ENCODE data around the gene PPIF. TPM values are rescaled to one million over a fixed set of nuclear protein-coding genes. Genes with fewer than 3 reads are reported as not detected.

Gene PPIF
- total RNA-seq, 1 experiment from 2014 or later = 133 TPM

GRCh38 chr10:79399223-79399831, 52.1 kb downstream of the PPIF start:
- intact Hi-C loops (cut with micrococcal nuclease; ENCODE audit: unreplicated experiment) = no loop called here
- TF ChIP-seq, protein P1, sequence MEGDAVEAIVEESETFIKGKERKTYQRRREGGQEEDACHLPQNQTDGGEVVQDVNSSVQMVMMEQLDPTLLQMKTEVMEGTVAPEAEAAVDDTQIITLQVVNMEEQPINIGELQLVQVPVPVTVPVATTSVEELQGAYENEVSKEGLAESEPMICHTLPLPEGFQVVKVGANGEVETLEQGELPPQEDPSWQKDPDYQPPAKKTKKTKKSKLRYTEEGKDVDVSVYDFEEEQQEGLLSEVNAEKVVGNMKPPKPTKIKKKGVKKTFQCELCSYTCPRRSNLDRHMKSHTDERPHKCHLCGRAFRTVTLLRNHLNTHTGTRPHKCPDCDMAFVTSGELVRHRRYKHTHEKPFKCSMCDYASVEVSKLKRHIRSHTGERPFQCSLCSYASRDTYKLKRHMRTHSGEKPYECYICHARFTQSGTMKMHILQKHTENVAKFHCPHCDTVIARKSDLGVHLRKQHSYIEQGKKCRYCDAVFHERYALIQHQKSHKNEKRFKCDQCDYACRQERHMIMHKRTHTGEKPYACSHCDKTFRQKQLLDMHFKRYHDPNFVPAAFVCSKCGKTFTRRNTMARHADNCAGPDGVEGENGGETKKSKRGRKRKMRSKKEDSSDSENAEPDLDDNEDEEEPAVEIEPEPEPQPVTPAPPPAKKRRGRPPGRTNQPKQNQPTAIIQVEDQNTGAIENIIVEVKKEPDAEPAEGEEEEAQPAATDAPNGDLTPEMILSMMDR (IDR thresholded peaks at IDR 0.05; ENCODE audit: insufficient read depth in 1 of 2, low read depth in 1 of 2, low read length in 1 of 2, severe bottlenecking in 1 of 2, unreplicated experiment in 1 of 2) = no peak
- H3K27ac Mint-ChIP-seq (ENCODE audit: unreplicated experiment) = peak overlapping the region; percentile 84
- no peaks in the 10 kb centered on the region for H3K36me3 ChIP-seq (ENCODE audit: control insufficient read depth, insufficient read depth, low read length)
- ChIA-PET POLR2A (no interaction called here), CTCF (interaction anchor here (1.1 kb wide), 1 partner anchor 53 kb away, joined by 3 read pairs; no protein-coding TSS in a partner anchor)
- no peaks in the 10 kb centered on the region for H3K9me3 ChIP-seq
- no peaks in the 10 kb centered on the region for H3K27me3 Mint-ChIP-seq (ENCODE audit: insufficient read depth, unreplicated experiment)
- no TSS peak for BruUV-seq (replicated peaks)
- H3K4me1 ChIP-seq = no peaks in the 10 kb centered on the region
- no peaks in the 10 kb centered on the region for H3K9me3 Mint-ChIP-seq (ENCODE audit: unreplicated experiment)
- H3K36me3 Mint-ChIP-seq (ENCODE audit: insufficient read depth, unreplicated experiment) = no peaks in the 10 kb centered on the region
- H3K4me1 Mint-ChIP-seq (ENCODE audit: low read depth, unreplicated experiment) = peaks cover 20% of the 10 kb centered on the region
- no peaks in the 10 kb centered on the region for H3K27me3 ChIP-seq (replicated peaks; ENCODE audit: control insufficient read depth, insufficient read depth, low read length)
- H3K4me3 ChIP-seq (ENCODE audit: low read depth, low read length) = no peak overlapping the region
- no peak for DNase-seq
- H3K4me3 Mint-ChIP-seq (ENCODE audit: unreplicated experiment) = no peak overlapping the region

- no peaks in the 10 kb centered on the region for H3K36me3 Mint-ChIP-seq (ENCODE audit: insufficient read depth, unreplicated experiment)
- no peak overlapping the region for H3K4me3 Mint-ChIP-seq (ENCODE audit: unreplicated experiment)
- Histone ChIP-seq H3K36me3 (ENCODE audit: control insufficient read depth, insufficient read depth, low read length) (no peaks in the 10 kb centered on the region), H3K27me3 (replicated peaks; ENCODE audit: control insufficient read depth, insufficient read depth, low read length) (no peaks in the 10 kb centered on the region), H3K9me3 (no peaks in the 10 kb centered on the region), H3K4me1 (no peaks in the 10 kb centered on the region), H3K4me3 (ENCODE audit: low read depth, low read length) (no peak overlapping the region)
- no peaks in the 10 kb centered on the region for H3K27me3 Mint-ChIP-seq (ENCODE audit: insufficient read depth, unreplicated experiment)
- ChIA-PET CTCF (interaction anchor here (0.6 to 1.1 kb wide), 3 partner anchors 8 to 87 kb away, joined by 3 read pairs; no protein-coding TSS in a partner anchor), POLR2A (no interaction called here)
- no TSS peak for BruUV-seq (replicated peaks)
- peak in 1 of 2 experiments; percentile 74 for DNase-seq
- TF ChIP-seq, protein P1 (IDR thresholded peaks at IDR 0.05; ENCODE audit: insufficient read depth in 1 of 2, low read depth in 1 of 2, low read length in 1 of 2, severe bottlenecking in 1 of 2, unreplicated experiment in 1 of 2) = peak; percentile 68 to 75
- no peak overlapping the region for H3K27ac Mint-ChIP-seq (ENCODE audit: unreplicated experiment)
- no peaks in the 10 kb centered on the region for H3K9me3 Mint-ChIP-seq (ENCODE audit: unreplicated experiment)
- H3K4me1 Mint-ChIP-seq (ENCODE audit: low read depth, unreplicated experiment) = peaks cover 20% of the 10 kb centered on the region
- intact Hi-C loops (cut with micrococcal nuclease; ENCODE audit: unreplicated experiment) = loop anchor here (2.0 kb wide), 1 partner anchor 86 kb away; no protein-coding TSS in a partner anchor
Measured at GRCh38 chr10:79400146-79401004, 53.1 kb downstream of the PPIF start.

- Mint-ChIP-seq H3K4me1 (ENCODE audit: low read depth, unreplicated experiment) (peaks cover 20% of the 10 kb centered on the region), H3K9me3 (ENCODE audit: unreplicated experiment) (no peaks in the 10 kb centered on the region), H3K27ac (ENCODE audit: unreplicated experiment) (no peak overlapping the region), H3K36me3 (ENCODE audit: insufficient read depth, unreplicated experiment) (no peaks in the 10 kb centered on the region), H3K4me3 (ENCODE audit: unreplicated experiment) (no peak overlapping the region), H3K27me3 (ENCODE audit: insufficient read depth, unreplicated experiment) (no peaks in the 10 kb centered on the region)
- TF ChIP-seq, protein P1 (IDR thresholded peaks at IDR 0.05; ENCODE audit: insufficient read depth in 1 of 2, low read depth in 1 of 2, low read length in 1 of 2, severe bottlenecking in 1 of 2, unreplicated experiment in 1 of 2) = no peak
- CTCF ChIA-PET = no interaction called here
- Histone ChIP-seq H3K27me3 (replicated peaks; ENCODE audit: control insufficient read depth, insufficient read depth, low read length) (no peaks in the 10 kb centered on the region), H3K4me1 (no peaks in the 10 kb centered on the region), H3K4me3 (ENCODE audit: low read depth, low read length) (no peak overlapping the region), H3K36me3 (ENCODE audit: control insufficient read depth, insufficient read depth, low read length) (no peaks in the 10 kb centered on the region), H3K9me3 (no peaks in the 10 kb centered on the region)
- POLR2A ChIA-PET = no interaction called here
- intact Hi-C loops (cut with micrococcal nuclease; ENCODE audit: unreplicated experiment) = loop anchor here (2.0 kb wide), 1 partner anchor 86 kb away; no protein-coding TSS in a partner anchor
- BruUV-seq (replicated peaks) = no TSS peak
- DNase-seq = no peak
Measured at GRCh38 chr10:79401015-79401921, 54.0 kb downstream of the PPIF start.
